NCI-H2171 (cell line): Measurements from ENCODE around the gene NBPF1.
"Not testable (repeated sequence)": the region's sequence is repeated elsewhere in the genome, so short reads cannot be mapped to it uniquely, and the experiment has no call there.

Experiments used
- DNase-seq: peaks from one replicate; lab custom pipeline; 2025; lab: John Stamatoyannopoulos, UW

Gene NBPF1

GRCh38 chr1:16641159-16641975 lies 28.0 kb upstream of the NBPF1 start:
- not testable (repeated sequence) for DNase-seq

- not testable (repeated sequence) for DNase-seq
These were observed 26.0 kb upstream of the NBPF1 start for GRCh38 chr1:16639091-16640031.

GRCh38 chr1:16637941-16638778 lies 24.8 kb upstream of the NBPF1 start:
- not testable (repeated sequence) for DNase-seq

- DNase-seq = not testable (repeated sequence)
These were observed 23.3 kb upstream of the NBPF1 start for GRCh38 chr1:16636551-16637195.

GRCh38 chr1:16635959-16636358 lies 22.6 kb upstream of the NBPF1 start:
- DNase-seq = not testable (repeated sequence)

GRCh38 chr1:16633540-16634282 lies 20.3 kb upstream of the NBPF1 start:
- not testable (repeated sequence) for DNase-seq

GRCh38 chr1:16632044-16632850 lies 18.9 kb upstream of the NBPF1 start:
- not testable (repeated sequence) for DNase-seq

GRCh38 chr1:16631248-16632043 lies 18.1 kb upstream of the NBPF1 start:
- no peak for DNase-seq

GRCh38 chr1:16630661-16631247 lies 17.4 kb upstream of the NBPF1 start:
- no peak for DNase-seq

- DNase-seq = not testable (repeated sequence)
These were observed 16.7 kb upstream of the NBPF1 start for GRCh38 chr1:16629916-16630530.

- DNase-seq = no peak
These were observed 15.2 kb upstream of the NBPF1 start for GRCh38 chr1:16628361-16629111.

- DNase-seq = not testable (repeated sequence)
These were observed 13.1 kb upstream of the NBPF1 start for GRCh38 chr1:16626409-16626983.

GRCh38 chr1:16625497-16626408 lies 12.4 kb upstream of the NBPF1 start:
- no peak for DNase-seq

GRCh38 chr1:16623812-16624719 lies 10.7 kb upstream of the NBPF1 start:
- peak; percentile 93 for DNase-seq

- not testable (repeated sequence) for DNase-seq
These were observed 10.0 kb upstream of the NBPF1 start for GRCh38 chr1:16623337-16623736.
